PC-3 (cell line): ENCODE measurements around the gene SHANK3. TPM values are rescaled to one million over a fixed set of nuclear protein-coding genes. Genes with fewer than 3 reads are reported as not detected.

Experiments
- ATAC-seq: fragments of 200-7000 bp; cut with Tn5 transposase; 2 replicates; pipeline ENCODE4 v1.9.1; 2020; ENCODE audit warnings: mild to moderate bottlenecking, moderate library complexity
- BruUV-seq: library from RNA; stranded (reverse); fragments of 400-500 nt; replicated peaks from 2 replicates; lab custom pipeline; 2021; lab: Mats Ljungman, UMichigan
- CTCF ChIA-PET: fragments of 300-600 bp; sonication (Branson Sonifier 250); formaldehyde crosslinking; loops from one replicate; lab custom pipeline; 2022; ENCODE audit warnings: antibody characterized with exemption; lab: Charles Lee
- POLR2A ChIA-PET: fragments of 300-600 bp; sonication (Branson Sonifier 250); formaldehyde crosslinking; loops from one replicate; lab custom pipeline; 2022; ENCODE audit warnings: antibody characterized with exemption; ENCODE audit not compliant: unreplicated experiment; lab: Charles Lee
- DNase-seq: peaks from one replicate; pipeline ENCODE4 v3.0.0-alpha.2; 2015
- H2AFZ ChIP-seq: fragments of 300-600 bp; sonication (generic); 2 replicates; pipeline ENCODE4 v1.6.0; 2016; ENCODE audit warnings: antibody characterized with exemption, low read length
- H3F3A ChIP-seq: fragments of 300-600 bp; sonication (generic); one replicate; pipeline ENCODE4 v1.6.0; 2017; ENCODE audit warnings: antibody characterized with exemption, low read length, control low read depth, mild to moderate bottlenecking; ENCODE audit not compliant: unreplicated experiment
- H3K27ac ChIP-seq: fragments of 300-600 bp; sonication (generic); 2 replicates; pipeline ENCODE4 v1.5.1; 2016; ENCODE audit warnings: mild to moderate bottlenecking, low read length
- H3K27me3 ChIP-seq: fragments of 300-600 bp; sonication (generic); 2 replicates; pipeline ENCODE4 v1.6.1; 2016; ENCODE audit warnings: low read length, mixed read lengths
- H3K36me3 ChIP-seq: fragments of 300-600 bp; sonication (generic); 2 replicates; pipeline ENCODE4 v1.6.1; 2016; ENCODE audit warnings: low read depth, mixed run types, low read length, mixed read lengths
- H3K4me1 ChIP-seq: fragments of 300-600 bp; sonication (generic); 2 replicates; pipeline ENCODE4 v1.5.1; 2016; ENCODE audit warnings: low read length; ENCODE audit not compliant: insufficient read depth
- H3K4me2 ChIP-seq: fragments of 300-600 bp; sonication (generic); 2 replicates; pipeline ENCODE4 v1.6.0; 2016; ENCODE audit warnings: low read length
- H3K4me3 ChIP-seq: fragments of 300-600 bp; sonication (generic); 2 replicates; pipeline ENCODE4 v1.5.1; 2016; ENCODE audit warnings: mild to moderate bottlenecking, low read length, mixed read lengths
- H3K79me2 ChIP-seq: fragments of 300-600 bp; sonication (generic); 2 replicates; pipeline ENCODE4 v1.6.1; 2017; ENCODE audit warnings: low read length, mixed read lengths
- H3K9ac ChIP-seq: fragments of 300-600 bp; sonication (generic); 2 replicates; pipeline ENCODE4 v1.6.0; 2016; ENCODE audit warnings: mild to moderate bottlenecking, low read length
- H3K9me2 ChIP-seq: fragments of 300-600 bp; sonication (generic); replicated peaks from 2 replicates; pipeline ENCODE4 v1.6.1; 2016; ENCODE audit warnings: mixed run types, low read length, mixed read lengths
- H3K9me3 ChIP-seq: fragments of 300-600 bp; sonication (generic); 2 replicates; pipeline ENCODE4 v1.6.1; 2016; ENCODE audit warnings: low read length, mixed read lengths
- H4K20me1 ChIP-seq: fragments of 300-600 bp; sonication (generic); 2 replicates; pipeline ENCODE4 v1.6.1; 2016; ENCODE audit warnings: low read length, mixed read lengths
- EZH2 ChIP-seq: fragments of 300-600 bp; sonication (generic); IDR thresholded peaks from one replicate; pipeline ENCODE4 v1.6.1; 2017; ENCODE audit warnings: antibody characterized with exemption, mild to moderate bottlenecking, low read length; ENCODE audit not compliant: unreplicated experiment
- EZH2phosphoT487 ChIP-seq: fragments of 300-600 bp; sonication (generic); IDR thresholded peaks from 2 replicates; pipeline ENCODE4 v1.6.1; 2018; ENCODE audit warnings: mild to moderate bottlenecking, antibody characterized with exemption, low read length, borderline replicate concordance
- intact Hi-C: fragments of 100-400 bp; cut with micrococcal nuclease; formaldehyde crosslinking; loops from 2 replicates; pipeline ENCODE4 v1.9.0; 2023
- total RNA-seq: library from RNA; depleted of rRNA; stranded (reverse); fragments of >200 nt; gene quantifications from 2 replicates; pipeline ENCODE4 v1.2.3, GENCODE V29; 2014
- TF ChIP-seq, protein P1 (sequence below): fragments of 300-600 bp; sonication (generic); conservative IDR thresholded peaks from 2 replicates; pipeline ENCODE4 v1.5.1; 2017; ENCODE audit warnings: antibody characterized with exemption, low read depth, mild to moderate bottlenecking, low read length

Gene SHANK3
- total RNA-seq, 1 experiment from 2014 or later, result 3.7 TPM

DNA sequence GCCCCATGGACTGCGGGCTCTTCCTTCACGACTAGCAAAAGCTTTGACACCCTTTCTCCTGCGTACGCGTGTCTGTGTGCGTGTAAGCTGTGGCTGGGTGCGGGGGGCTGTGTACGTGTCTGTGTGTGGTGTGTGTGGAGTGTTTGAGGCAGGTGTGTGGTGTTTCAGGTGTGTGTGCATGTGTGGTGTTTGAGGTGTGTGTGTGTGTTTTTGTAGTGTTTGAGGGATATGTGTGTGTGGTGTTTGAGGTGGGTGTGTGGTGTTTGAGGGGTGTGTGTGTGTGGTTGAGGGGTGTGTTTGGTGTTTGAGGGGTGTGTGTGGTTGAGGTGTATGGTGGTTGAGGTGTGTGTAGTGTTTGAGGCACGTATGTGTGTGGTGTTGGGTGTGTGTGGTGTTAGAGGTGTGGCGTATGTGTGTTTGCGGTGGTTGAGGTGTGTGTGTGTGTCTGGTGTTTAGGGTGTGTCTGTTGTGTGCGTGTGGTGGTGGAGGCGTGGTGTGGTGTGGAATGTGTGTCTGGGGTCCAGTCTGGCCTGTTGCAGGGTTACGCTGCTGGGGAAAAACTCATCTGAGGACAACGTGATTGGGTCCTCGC lies 44.0 kb upstream of the SHANK3 start:
- ChIA-PET POLR2A (no interaction called here), CTCF (no interaction called here)
- Histone ChIP-seq H3K27ac (no peak overlapping the region), H3K36me3 (no peaks in the 10 kb centered on the region), H2AFZ (peak overlapping the region; percentile 91), H3F3A (no peaks in the 10 kb centered on the region), H3K4me1 (peaks cover 13% of the 10 kb centered on the region), H3K27me3 (no peaks in the 10 kb centered on the region), H3K9me2 (no peaks in the 10 kb centered on the region), H3K4me3 (peak overlapping the region; percentile 81), H4K20me1 (no peaks in the 10 kb centered on the region), H3K9me3 (no peaks in the 10 kb centered on the region), H3K4me2 (peak overlapping the region; percentile 81), H3K79me2 (peaks cover 3% of the 10 kb centered on the region; the same call in 1 of the 2 replicates), H3K9ac (peak overlapping the region; percentile 64)
- intact Hi-C loops, result loop anchor here (2.0 kb wide), 1 partner anchor 62 kb away; no protein-coding TSS in a partner anchor
- ATAC-seq (no peak), DNase-seq (no peak)
- no peak for TF ChIP-seq EZH2phosphoT487
- TF ChIP-seq, protein P1, sequence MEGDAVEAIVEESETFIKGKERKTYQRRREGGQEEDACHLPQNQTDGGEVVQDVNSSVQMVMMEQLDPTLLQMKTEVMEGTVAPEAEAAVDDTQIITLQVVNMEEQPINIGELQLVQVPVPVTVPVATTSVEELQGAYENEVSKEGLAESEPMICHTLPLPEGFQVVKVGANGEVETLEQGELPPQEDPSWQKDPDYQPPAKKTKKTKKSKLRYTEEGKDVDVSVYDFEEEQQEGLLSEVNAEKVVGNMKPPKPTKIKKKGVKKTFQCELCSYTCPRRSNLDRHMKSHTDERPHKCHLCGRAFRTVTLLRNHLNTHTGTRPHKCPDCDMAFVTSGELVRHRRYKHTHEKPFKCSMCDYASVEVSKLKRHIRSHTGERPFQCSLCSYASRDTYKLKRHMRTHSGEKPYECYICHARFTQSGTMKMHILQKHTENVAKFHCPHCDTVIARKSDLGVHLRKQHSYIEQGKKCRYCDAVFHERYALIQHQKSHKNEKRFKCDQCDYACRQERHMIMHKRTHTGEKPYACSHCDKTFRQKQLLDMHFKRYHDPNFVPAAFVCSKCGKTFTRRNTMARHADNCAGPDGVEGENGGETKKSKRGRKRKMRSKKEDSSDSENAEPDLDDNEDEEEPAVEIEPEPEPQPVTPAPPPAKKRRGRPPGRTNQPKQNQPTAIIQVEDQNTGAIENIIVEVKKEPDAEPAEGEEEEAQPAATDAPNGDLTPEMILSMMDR, result no peak
- no peak for TF ChIP-seq EZH2
- no TSS peak for BruUV-seq

DNA sequence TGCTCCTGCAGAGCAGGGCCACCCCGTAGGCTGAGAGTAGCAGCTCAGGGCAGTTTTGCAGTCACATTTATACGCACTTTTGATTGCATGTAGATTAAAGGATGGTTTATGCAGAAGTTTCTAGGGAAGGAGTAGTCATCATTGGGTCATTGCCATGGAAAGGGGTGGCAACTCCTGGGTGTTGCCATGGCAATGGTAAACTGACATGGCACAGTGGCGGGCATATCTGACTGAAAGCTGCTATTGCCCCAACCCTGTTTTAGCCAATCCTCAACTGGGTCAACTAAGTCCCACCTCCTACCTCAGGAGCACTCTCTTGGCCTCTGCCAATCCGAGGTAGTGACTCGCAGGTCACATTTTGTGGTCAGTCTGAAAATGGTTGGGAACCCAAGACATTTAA lies 42.2 kb upstream of the SHANK3 start:
- no peak for DNase-seq
- no peaks in the 10 kb centered on the region for H3K27me3 ChIP-seq
- peaks cover 13% of the 10 kb centered on the region for H3K4me1 ChIP-seq
- H3K27ac ChIP-seq, result no peak overlapping the region
- H3K79me2 ChIP-seq, result peaks cover 3% of the 10 kb centered on the region; the same call in 1 of the 2 replicates
- ATAC-seq, result no peak
- H3K9ac ChIP-seq, result no peak overlapping the region
- H3K9me2 ChIP-seq, result no peaks in the 10 kb centered on the region
- no peak overlapping the region for H2AFZ ChIP-seq
- TF ChIP-seq EZH2phosphoT487 (no peak), EZH2 (no peak)
- TF ChIP-seq, protein P1, result no peak
- H3F3A ChIP-seq, result no peaks in the 10 kb centered on the region
- H4K20me1 ChIP-seq, result no peaks in the 10 kb centered on the region
- BruUV-seq, result no TSS peak
- CTCF ChIA-PET, result no interaction called here
- intact Hi-C loops, result no loop called here
- POLR2A ChIA-PET, result no interaction called here
- H3K4me3 ChIP-seq, result no peak overlapping the region
- H3K36me3 ChIP-seq, result no peaks in the 10 kb centered on the region
- no peak overlapping the region for H3K4me2 ChIP-seq
- H3K9me3 ChIP-seq, result no peaks in the 10 kb centered on the region

DNA sequence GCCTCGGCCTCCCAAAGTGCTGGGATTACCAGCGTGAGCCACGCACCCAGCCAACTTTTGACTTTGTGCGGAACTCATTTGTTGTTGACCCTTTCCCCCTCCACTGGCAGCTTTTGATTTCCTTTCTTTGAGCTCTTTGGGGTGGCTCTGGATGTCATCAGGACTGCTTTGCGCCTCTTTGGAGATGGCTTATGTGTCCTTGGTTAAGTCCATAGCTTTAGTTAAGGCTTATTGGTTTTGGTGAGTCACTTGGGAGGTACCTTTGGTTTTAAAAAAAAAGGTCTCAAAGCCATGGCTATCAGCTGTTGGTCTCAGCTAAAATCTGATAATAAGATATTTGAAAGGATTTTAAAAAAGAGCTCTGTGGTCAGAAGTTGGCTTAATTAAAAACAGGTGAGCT lies 39.5 kb upstream of the SHANK3 start:
- H2AFZ ChIP-seq, result no peak overlapping the region
- H3K27ac ChIP-seq, result no peak overlapping the region
- no peaks in the 10 kb centered on the region for H3F3A ChIP-seq
- BruUV-seq, result no TSS peak
- H3K9me3 ChIP-seq, result no peaks in the 10 kb centered on the region
- H3K79me2 ChIP-seq, result peaks cover 3% of the 10 kb centered on the region; the same call in 1 of the 2 replicates
- H3K4me3 ChIP-seq, result no peak overlapping the region
- no peaks in the 10 kb centered on the region for H3K27me3 ChIP-seq
- no peak for DNase-seq
- TF ChIP-seq EZH2 (no peak), EZH2phosphoT487 (no peak)
- TF ChIP-seq, protein P1, result no peak
- ChIA-PET POLR2A (interaction anchor here (0.7 kb wide), 1 partner anchor 125 kb away, joined by 7 read pairs; the partner anchor contains the start of gene LMF2), CTCF (no interaction called here)
- no peak overlapping the region for H3K4me2 ChIP-seq
- no peaks in the 10 kb centered on the region for H4K20me1 ChIP-seq
- H3K9me2 ChIP-seq, result no peaks in the 10 kb centered on the region
- intact Hi-C loops, result no loop called here
- H3K4me1 ChIP-seq, result peaks cover 6% of the 10 kb centered on the region
- no peak overlapping the region for H3K9ac ChIP-seq
- no peaks in the 10 kb centered on the region for H3K36me3 ChIP-seq
- no peak for ATAC-seq
